Kidney (tissue), 14 donors: ENCODE results near the gene CCDC172. TPM values are rescaled to one million over a fixed set of nuclear protein-coding genes. Genes with fewer than 3 reads are reported as not detected.

ENCODE experiments used
- DNase-seq, 5 donors: peaks; one replicate each; pipeline ENCODE4 v3.0.0-alpha.2; 2013 to 2020
- FAIRE-seq: peaks from 2 replicates; lab custom pipeline; 2012; peaks lifted over from hg19 to GRCh38; lab: Jason Lieb, UNC
- H3K27ac ChIP-seq, 2 donors: one replicate each; pipeline ENCODE4 v1.7.0; 2013; ENCODE audit warnings: low read depth in 2 of 2, low read length in 2 of 2, inconsistent platforms in 1 of 2
- H3K27me3 ChIP-seq: one replicate; pipeline ENCODE4 v1.7.1; 2013; ENCODE audit warnings: low read length, inconsistent platforms; ENCODE audit not compliant: control insufficient read depth, insufficient read depth
- H3K36me3 ChIP-seq, 3 donors: one replicate each; pipeline versions ENCODE4 v1.7.0 to v1.7.1; 2013; ENCODE audit warnings: low read length in 3 of 3, control low read depth in 1 of 3, inconsistent platforms in 1 of 3; ENCODE audit not compliant: insufficient read depth in 3 of 3, control insufficient read depth in 2 of 3
- H3K4me1 ChIP-seq, 3 donors: one replicate each; pipeline versions ENCODE4 v1.7.0 to v1.7.1; 2013; ENCODE audit warnings: low read length in 3 of 3, inconsistent platforms in 1 of 3, low read depth in 1 of 3; ENCODE audit not compliant: control insufficient read depth in 2 of 3, insufficient read depth in 2 of 3
- H3K4me3 ChIP-seq, 3 donors: one replicate each; pipeline versions ENCODE4 v1.7.0 to v1.8.1; 2013; ENCODE audit warnings: low read length in 3 of 3, control low read depth in 1 of 3, inconsistent platforms in 1 of 3
- H3K9ac ChIP-seq, 3 donors: one replicate each; pipeline versions ENCODE4 v1.7.0 to v1.7.1; 2013; ENCODE audit warnings: low read length in 3 of 3, control low read depth in 1 of 3, inconsistent platforms in 1 of 3
- H3K9me3 ChIP-seq, 3 donors: one replicate each; pipeline versions ENCODE4 v1.7.0 to v1.7.1; 2013; ENCODE audit warnings: low read length in 3 of 3, control low read depth in 1 of 3, inconsistent platforms in 1 of 3; ENCODE audit not compliant: control insufficient read depth in 2 of 3, insufficient read depth in 1 of 3
- CTCF ChIP-seq: IDR thresholded peaks from 3 replicates; pipeline ENCODE4 v1.5.1; 2012; ENCODE audit warnings: mild to moderate bottlenecking, moderate library complexity, borderline replicate concordance; ENCODE audit not compliant: insufficient read depth; ENCODE audit errors: extremely low read depth
- intact Hi-C: fragments of 100-400 bp; cut with DNase I; formaldehyde crosslinking; loops from one replicate; pipeline ENCODE4 v1.11.1; 2022
- polyA plus RNA-seq: library from polyadenylated mRNA; stranded (reverse); fragments of 350-450 nt; fragmentation: Illumina TruSeq; extraction: RNeasy Lipid Tissue Mini Kit (QIAGEN cat#74804); gene quantifications from one replicate; pipeline ENCODE4 v1.2.3, GENCODE V29; 2014; ENCODE audit warnings: low read depth, low replicate concordance; ENCODE audit not compliant: insufficient read depth
- total RNA-seq: library from RNA; stranded (reverse); fragmentation: NEBNext Ultra II Directional; extraction: Animal tissue kit (Norgen Biotek cat#: 25700); gene quantifications from one replicate; pipeline ENCODE4 v1.2.1, GENCODE V29; 2021
- donor health status: control.
- donor health status: control.
- donor health status: control.
- donor health status: control.
- donor health status: control.
- donor health status: DM: yes; HTN: yes; CAD: no.
- donor health status: Normal renal cell carcinoma (clear cell type).

The CCDC172 gene
- total and polyA plus RNA-seq, 2 donors from 2014 or later: not detected

- intact Hi-C loops: loop anchor here (10.0 kb wide), 1 partner anchor 575 kb away; no protein-coding TSS in a partner anchor
- H3K4me3 ChIP-seq: no peak overlapping the region
- no peak for TF ChIP-seq CTCF
- H3K4me1 ChIP-seq: no peaks in the 10 kb centered on the region
- no peaks in the 10 kb centered on the region for H3K27me3 ChIP-seq
- DNase-seq (no peak), FAIRE-seq (no peak)
- no peak overlapping the region for H3K9ac ChIP-seq
- H3K27ac ChIP-seq: no peak overlapping the region
- H3K9me3 ChIP-seq: no peaks in the 10 kb centered on the region
- no peaks in the 10 kb centered on the region for H3K36me3 ChIP-seq
These were observed 34.6 kb upstream of the CCDC172 start for GRCh38 chr10:116289652-116290051.

- TF ChIP-seq CTCF: no peak
- Histone ChIP-seq H3K27me3 (no peaks in the 10 kb centered on the region), H3K27ac (no peak overlapping the region), H3K9ac (no peak overlapping the region), H3K9me3 (no peaks in the 10 kb centered on the region), H3K4me1 (no peaks in the 10 kb centered on the region), H3K36me3 (no peaks in the 10 kb centered on the region), H3K4me3 (no peak overlapping the region)
- no peak for DNase-seq
- no peak for FAIRE-seq
- intact Hi-C loops: no loop called here
These were observed 31.8 kb upstream of the CCDC172 start for GRCh38 chr10:116292493-116292892.

GRCh38 chr10:116296291-116296721 is 27.9 kb upstream of the CCDC172 start:
- Histone ChIP-seq H3K36me3 (no peaks in the 10 kb centered on the region), H3K4me1 (no peaks in the 10 kb centered on the region), H3K4me3 (no peak overlapping the region), H3K27ac (no peak overlapping the region), H3K27me3 (no peaks in the 10 kb centered on the region), H3K9me3 (no peaks in the 10 kb centered on the region), H3K9ac (no peak overlapping the region)
- FAIRE-seq: no peak
- DNase-seq: no peak
- intact Hi-C loops: no loop called here
- TF ChIP-seq CTCF: no peak

GRCh38 chr10:116298586-116298985 is 25.7 kb upstream of the CCDC172 start:
- Histone ChIP-seq H3K4me3 (no peak overlapping the region), H3K27me3 (no peaks in the 10 kb centered on the region), H3K9ac (no peak overlapping the region), H3K36me3 (no peaks in the 10 kb centered on the region), H3K4me1 (no peaks in the 10 kb centered on the region), H3K9me3 (no peaks in the 10 kb centered on the region), H3K27ac (no peak overlapping the region)
- DNase-seq (no peak), FAIRE-seq (no peak)
- TF ChIP-seq CTCF: no peak
- intact Hi-C loops: no loop called here
